K562 (cell line): ENCODE measurements around the gene HSPA1B. TPM values are rescaled to one million over a fixed set of nuclear protein-coding genes. Genes with fewer than 3 reads are reported as not detected.

Source experiments
- CBX8 ChIP-seq: fragments of 200-600 bp; sonication (generic); IDR thresholded peaks from 2 replicates; pipeline ENCODE4 v1.6.1; 2012; ENCODE audit warnings: borderline replicate concordance, mixed run types, low read depth, mild to moderate bottlenecking, moderate library complexity, mixed read lengths, low read length, control low read depth, inconsistent platforms; ENCODE audit not compliant: poor library complexity, severe bottlenecking; ENCODE audit errors: extremely low read depth
- MYBL2 ChIP-seq, 2 experiments: fragments of 450-650 bp in 1 of 2; sonication (generic) in 1 of 2; formaldehyde crosslinking in 1 of 2; IDR thresholded peaks; 2 replicates each; pipeline versions ENCODE4 v1.6.1 to v1.8.1; 2017 to 2022; ENCODE audit warnings: borderline replicate concordance in 1 of 2, inconsistent platforms in 1 of 2, low read depth in 1 of 2, mild to moderate bottlenecking in 1 of 2, missing genetic modification reagents in 1 of 2, moderate library complexity in 1 of 2
- POLR2A ChIP-seq: fragments of 450-650 bp; conservative IDR thresholded peaks from 2 replicates; pipeline ENCODE4 v1.6.1; 2016
- SNRNP70 ChIP-seq: fragments of 200-400 bp; formaldehyde crosslinking; optimal IDR thresholded peaks from 2 replicates; pipeline ENCODE3; 2017; ENCODE audit warnings: low read depth, low read length
- ZNF583 ChIP-seq: fragments of 250-450 bp; sonication (Bioruptor Pico); IDR thresholded peaks from 2 replicates; pipeline ENCODE4 v1.4.0; 2020
- ZNF76 ChIP-seq: fragments of 250-450 bp; sonication (Bioruptor Pico); IDR thresholded peaks from 2 replicates; pipeline ENCODE4 v1.4.0; 2020; ENCODE audit warnings: mild to moderate bottlenecking, moderate library complexity, borderline replicate concordance
- polyA plus RNA-seq, 8 experiments: library from polyadenylated mRNA; depleted of rRNA in 4 of 8; stranded (reverse) in 5 of 8; unstranded in 3 of 8; fragments of >200 nt; fragmentation: Nextera tagmentation in 2 of 8; fragmentation: Illumina TruSeq in 1 of 8; extraction: Ambion mirVana in 2 of 8; extraction: Trizol in 1 of 8; gene quantifications; 2 replicates each; pipeline versions ENCODE4 v1.2.1 to v1.2.3, GENCODE V29; 2011 to 2014; ENCODE audit warnings: inconsistent platforms in 1 of 8, missing spikeins in 1 of 8
- total RNA-seq, 7 experiments: library from RNA; depleted of rRNA in 6 of 7; stranded (reverse); fragments of >200 nt in 6 of 7; fragmentation: Illumina TruSeq in 2 of 7; extraction: Trizol in 2 of 7; gene quantifications; 2 replicates each; pipeline versions ENCODE4 v1.2.1 to v1.2.3, GENCODE V29; 2011 to 2021; ENCODE audit warnings: low replicate concordance in 1 of 7
- TF ChIP-seq, protein P1 (sequence below): fragments of 450-650 bp; formaldehyde crosslinking; IDR thresholded peaks from 2 replicates; pipeline ENCODE4 v1.4.0; 2020; ENCODE audit warnings: mild to moderate bottlenecking, moderate library complexity
- TF ChIP-seq, protein P2 (sequence below): fragments of 450-650 bp; IDR thresholded peaks from 2 replicates; pipeline ENCODE4 v1.6.1; 2016; ENCODE audit warnings: borderline replicate concordance
- TF ChIP-seq, protein P3 (sequence below): IDR thresholded peaks from 2 replicates; pipeline ENCODE4 v1.6.1; 2012; ENCODE audit warnings: low read depth, low read length, improper control_type of control experiment, borderline replicate concordance
- TF ChIP-seq, protein P4 (sequence below), 2 experiments: fragments of 450-650 bp; conservative IDR thresholded peaks; 2 replicates each; pipeline ENCODE4 v1.6.1; 2017; ENCODE audit warnings: mild to moderate bottlenecking in 2 of 2, moderate library complexity in 2 of 2
- TF ChIP-seq, protein P5 (sequence below): sonication (generic); formaldehyde crosslinking; IDR thresholded peaks from 2 replicates; pipeline ENCODE4 v1.8.1; 2022; ENCODE audit warnings: missing genetic modification reagents
- TF ChIP-seq, protein P6 (sequence below): fragments of 250-450 bp; sonication (Bioruptor Pico); IDR thresholded peaks from 2 replicates; pipeline ENCODE4 v1.5.1; 2021; ENCODE audit warnings: mild to moderate bottlenecking
- TF ChIP-seq, protein P7 (sequence below): fragments of 450-650 bp; formaldehyde crosslinking; IDR thresholded peaks from 2 replicates; pipeline ENCODE4 v1.4.0; 2020; ENCODE audit warnings: mild to moderate bottlenecking, moderate library complexity

Gene HSPA1B
- total and polyA plus RNA-seq, 9 of the 15 experiments (the other 6 are each of a cell fraction or from before 2014, with no cell fraction given), result 0.27 to 227 (median 51.2) TPM

DNA sequence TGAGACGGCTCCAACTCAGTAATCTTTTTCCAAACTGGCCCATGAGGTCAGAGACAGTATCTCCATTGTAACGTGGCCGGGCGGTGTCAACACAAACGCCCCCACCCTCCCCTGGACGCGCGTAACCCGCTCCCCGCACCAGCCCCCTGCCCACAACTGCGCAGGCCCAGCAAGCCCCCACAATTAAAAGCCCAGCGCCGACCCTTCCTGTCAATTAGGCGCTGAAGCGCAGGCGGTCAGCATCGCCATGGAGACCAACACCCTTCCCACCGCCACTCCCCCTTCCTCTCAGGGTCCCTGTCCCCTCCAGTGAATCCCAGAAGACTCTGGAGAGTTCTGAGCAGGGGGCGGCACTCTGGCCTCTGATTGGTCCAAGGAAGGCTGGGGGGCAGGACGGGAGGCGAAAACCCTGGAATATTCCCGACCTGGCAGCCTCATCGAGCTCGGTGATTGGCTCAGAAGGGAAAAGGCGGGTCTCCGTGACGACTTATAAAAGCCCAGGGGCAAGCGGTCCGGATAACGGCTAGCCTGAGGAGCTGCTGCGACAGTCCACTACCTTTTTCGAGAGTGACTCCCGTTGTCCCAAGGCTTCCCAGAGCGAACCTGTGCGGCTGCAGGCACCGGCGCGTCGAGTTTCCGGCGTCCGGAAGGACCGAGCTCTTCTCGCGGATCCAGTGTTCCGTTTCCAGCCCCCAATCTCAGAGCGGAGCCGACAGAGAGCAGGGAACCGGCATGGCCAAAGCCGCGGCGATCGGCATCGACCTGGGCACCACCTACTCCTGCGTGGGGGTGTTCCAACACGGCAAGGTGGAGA, 12.3 kb upstream of the HSPA1B start, which contains the start of the genes HSPA1A and HSPA1L (continued):
- TF ChIP-seq MYBL2 (IDR thresholded peaks at IDR 0.05; ENCODE audit: low read depth) (no peak; the same call in 1 of the 2 replicates), MYBL2 (CRISPR knock-in tag; IDR thresholded peaks at IDR 0.05; ENCODE audit: borderline replicate concordance) (no peak), ZNF76 (peak; percentile 83; the same call in 1 of the 2 replicates), POLR2A (peak; percentile 100), ZNF583 (peak; percentile 81; the same call in 1 of the 2 replicates), SNRNP70 (no peak), CBX8 (no peak)
- TF ChIP-seq, protein P1, sequence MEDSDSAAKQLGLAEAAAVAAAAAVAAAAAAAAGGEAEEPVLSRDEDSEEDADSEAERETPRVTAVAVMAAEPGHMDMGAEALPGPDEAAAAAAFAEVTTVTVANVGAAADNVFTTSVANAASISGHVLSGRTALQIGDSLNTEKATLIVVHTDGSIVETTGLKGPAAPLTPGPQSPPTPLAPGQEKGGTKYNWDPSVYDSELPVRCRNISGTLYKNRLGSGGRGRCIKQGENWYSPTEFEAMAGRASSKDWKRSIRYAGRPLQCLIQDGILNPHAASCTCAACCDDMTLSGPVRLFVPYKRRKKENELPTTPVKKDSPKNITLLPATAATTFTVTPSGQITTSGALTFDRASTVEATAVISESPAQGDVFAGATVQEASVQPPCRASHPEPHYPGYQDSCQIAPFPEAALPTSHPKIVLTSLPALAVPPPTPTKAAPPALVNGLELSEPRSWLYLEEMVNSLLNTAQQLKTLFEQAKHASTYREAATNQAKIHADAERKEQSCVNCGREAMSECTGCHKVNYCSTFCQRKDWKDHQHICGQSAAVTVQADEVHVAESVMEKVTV (CRISPR knock-in tag), result no peak; the same call in 1 of the 2 replicates
- TF ChIP-seq, protein P2, sequence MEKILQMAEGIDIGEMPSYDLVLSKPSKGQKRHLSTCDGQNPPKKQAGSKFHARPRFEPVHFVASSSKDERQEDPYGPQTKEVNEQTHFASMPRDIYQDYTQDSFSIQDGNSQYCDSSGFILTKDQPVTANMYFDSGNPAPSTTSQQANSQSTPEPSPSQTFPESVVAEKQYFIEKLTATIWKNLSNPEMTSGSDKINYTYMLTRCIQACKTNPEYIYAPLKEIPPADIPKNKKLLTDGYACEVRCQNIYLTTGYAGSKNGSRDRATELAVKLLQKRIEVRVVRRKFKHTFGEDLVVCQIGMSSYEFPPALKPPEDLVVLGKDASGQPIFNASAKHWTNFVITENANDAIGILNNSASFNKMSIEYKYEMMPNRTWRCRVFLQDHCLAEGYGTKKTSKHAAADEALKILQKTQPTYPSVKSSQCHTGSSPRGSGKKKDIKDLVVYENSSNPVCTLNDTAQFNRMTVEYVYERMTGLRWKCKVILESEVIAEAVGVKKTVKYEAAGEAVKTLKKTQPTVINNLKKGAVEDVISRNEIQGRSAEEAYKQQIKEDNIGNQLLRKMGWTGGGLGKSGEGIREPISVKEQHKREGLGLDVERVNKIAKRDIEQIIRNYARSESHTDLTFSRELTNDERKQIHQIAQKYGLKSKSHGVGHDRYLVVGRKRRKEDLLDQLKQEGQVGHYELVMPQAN, result peak; percentile 36
- TF ChIP-seq, protein P3, sequence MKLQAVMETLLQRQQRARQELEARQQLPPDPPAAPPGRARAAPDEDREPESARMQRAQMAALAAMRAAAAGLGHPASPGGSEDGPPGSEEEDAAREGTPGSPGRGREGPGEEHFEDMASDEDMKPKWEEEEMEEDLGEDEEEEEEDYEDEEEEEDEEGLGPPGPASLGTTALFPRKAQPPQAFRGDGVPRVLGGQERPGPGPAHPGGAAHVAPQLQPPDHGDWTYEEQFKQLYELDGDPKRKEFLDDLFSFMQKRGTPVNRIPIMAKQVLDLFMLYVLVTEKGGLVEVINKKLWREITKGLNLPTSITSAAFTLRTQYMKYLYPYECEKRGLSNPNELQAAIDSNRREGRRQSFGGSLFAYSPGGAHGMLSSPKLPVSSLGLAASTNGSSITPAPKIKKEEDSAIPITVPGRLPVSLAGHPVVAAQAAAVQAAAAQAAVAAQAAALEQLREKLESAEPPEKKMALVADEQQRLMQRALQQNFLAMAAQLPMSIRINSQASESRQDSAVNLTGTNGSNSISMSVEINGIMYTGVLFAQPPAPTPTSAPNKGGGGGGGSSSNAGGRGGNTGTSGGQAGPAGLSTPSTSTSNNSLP, result no peak
- TF ChIP-seq, protein P4, sequence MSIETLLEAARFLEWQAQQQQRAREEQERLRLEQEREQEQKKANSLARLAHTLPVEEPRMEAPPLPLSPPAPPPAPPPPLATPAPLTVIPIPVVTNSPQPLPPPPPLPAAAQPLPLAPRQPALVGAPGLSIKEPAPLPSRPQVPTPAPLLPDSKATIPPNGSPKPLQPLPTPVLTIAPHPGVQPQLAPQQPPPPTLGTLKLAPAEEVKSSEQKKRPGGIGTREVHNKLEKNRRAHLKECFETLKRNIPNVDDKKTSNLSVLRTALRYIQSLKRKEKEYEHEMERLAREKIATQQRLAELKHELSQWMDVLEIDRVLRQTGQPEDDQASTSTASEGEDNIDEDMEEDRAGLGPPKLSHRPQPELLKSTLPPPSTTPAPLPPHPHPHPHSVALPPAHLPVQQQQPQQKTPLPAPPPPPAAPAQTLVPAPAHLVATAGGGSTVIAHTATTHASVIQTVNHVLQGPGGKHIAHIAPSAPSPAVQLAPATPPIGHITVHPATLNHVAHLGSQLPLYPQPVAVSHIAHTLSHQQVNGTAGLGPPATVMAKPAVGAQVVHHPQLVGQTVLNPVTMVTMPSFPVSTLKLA (conservative IDR thresholded peaks at IDR 0.05), result no peak
- TF ChIP-seq, protein P5, sequence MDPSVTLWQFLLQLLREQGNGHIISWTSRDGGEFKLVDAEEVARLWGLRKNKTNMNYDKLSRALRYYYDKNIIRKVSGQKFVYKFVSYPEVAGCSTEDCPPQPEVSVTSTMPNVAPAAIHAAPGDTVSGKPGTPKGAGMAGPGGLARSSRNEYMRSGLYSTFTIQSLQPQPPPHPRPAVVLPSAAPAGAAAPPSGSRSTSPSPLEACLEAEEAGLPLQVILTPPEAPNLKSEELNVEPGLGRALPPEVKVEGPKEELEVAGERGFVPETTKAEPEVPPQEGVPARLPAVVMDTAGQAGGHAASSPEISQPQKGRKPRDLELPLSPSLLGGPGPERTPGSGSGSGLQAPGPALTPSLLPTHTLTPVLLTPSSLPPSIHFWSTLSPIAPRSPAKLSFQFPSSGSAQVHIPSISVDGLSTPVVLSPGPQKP (CRISPR knock-in tag), result no peak
- TF ChIP-seq, protein P6, sequence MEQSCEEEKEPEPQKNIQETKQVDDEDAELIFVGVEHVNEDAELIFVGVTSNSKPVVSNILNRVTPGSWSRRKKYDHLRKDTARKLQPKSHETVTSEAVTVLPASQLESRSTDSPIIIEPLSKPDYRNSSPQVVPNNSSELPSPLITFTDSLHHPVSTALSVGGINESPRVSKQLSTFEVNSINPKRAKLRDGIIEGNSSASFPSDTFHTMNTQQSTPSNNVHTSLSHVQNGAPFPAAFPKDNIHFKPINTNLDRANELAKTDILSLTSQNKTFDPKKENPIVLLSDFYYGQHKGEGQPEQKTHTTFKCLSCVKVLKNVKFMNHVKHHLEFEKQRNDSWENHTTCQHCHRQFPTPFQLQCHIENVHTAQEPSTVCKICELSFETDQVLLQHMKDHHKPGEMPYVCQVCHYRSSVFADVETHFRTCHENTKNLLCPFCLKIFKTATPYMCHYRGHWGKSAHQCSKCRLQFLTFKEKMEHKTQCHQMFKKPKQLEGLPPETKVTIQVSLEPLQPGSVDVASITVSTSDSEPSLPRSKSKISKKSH (CRISPR knock-in tag), result no peak
- TF ChIP-seq, protein P7, sequence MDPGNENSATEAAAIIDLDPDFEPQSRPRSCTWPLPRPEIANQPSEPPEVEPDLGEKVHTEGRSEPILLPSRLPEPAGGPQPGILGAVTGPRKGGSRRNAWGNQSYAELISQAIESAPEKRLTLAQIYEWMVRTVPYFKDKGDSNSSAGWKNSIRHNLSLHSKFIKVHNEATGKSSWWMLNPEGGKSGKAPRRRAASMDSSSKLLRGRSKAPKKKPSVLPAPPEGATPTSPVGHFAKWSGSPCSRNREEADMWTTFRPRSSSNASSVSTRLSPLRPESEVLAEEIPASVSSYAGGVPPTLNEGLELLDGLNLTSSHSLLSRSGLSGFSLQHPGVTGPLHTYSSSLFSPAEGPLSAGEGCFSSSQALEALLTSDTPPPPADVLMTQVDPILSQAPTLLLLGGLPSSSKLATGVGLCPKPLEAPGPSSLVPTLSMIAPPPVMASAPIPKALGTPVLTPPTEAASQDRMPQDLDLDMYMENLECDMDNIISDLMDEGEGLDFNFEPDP, result peak; percentile 58; the same call in 1 of the 2 replicates
